GM18861 (cell line): ENCODE results near the gene LAMA5.

Source experiments
- ATAC-seq: cut with Tn5 transposase; IDR thresholded peaks from one replicate; pipeline ENCODE4 v1.9.1; 2021; ENCODE audit not compliant: unreplicated experiment

LAMA5 gene

DNA sequence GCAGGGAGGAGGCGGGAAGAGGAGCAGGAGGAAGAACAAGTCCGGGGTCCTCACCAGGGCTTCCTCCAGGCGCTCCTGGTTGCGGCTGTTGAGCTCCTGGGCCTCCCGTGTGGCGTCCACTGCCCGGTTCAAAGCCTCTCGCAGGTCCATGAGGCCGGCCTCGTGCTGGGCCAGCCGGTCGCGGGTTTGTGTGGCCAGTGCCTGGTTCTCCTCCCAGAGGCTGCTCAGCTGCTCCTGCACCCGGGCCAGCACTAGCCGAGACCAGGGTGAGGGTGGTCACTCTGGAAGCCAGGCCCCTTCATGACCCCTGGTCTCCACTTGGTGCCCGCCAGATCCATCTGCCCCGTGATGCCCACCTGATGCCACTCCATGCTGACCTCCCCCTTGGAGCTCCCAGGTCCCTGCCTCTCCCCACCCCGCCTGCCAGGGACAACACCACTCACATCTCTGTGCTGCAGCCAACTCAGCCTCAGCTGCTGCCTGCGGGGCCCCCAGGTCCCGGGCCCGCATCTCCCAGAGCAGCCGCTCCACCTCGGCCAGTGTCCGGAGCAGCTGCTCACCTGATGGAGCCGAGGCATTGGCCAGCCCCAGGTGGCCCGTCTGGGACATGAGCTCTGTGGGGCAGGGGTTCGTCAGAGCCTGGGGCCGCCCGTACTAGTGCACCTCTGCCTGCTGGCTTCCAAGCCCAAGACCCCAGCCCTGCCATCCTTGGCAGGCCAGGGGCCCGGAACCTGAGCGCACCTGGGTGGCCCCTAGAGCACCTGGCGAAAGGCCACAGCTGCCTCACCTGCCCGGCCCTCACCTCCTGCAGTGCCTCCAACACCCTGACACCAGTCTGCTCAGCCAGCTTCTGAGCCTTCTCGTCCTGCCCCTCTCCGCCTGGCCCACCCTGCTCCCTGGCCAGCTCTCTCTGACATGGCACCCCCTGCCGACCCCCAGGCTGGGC, 48.4 kb downstream of the LAMA5 start:
- ATAC-seq, result no peak

DNA sequence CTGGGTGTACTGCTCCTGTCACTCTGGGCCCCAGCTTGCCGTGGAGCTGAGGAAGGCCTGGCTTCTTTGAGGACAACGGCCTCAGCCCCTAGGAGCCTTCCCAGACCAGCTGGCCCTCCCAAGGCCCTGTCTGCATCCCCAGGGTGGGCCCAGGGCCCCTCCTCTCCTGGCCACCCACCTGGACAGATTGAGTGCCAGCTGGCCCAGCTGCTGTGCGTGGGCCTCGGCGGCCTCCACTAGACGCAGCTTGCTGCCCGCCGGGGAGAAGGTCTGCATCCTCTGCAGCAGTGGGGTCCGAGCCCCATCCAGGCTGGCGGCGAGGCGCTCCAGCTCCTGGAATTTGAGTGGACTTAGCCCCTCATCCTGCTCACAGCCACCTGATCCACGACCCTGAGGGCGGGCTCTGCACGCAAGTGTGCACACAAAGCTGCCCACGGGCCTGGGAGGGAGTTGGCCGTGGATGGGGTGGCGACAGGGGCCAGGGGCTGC, 49.9 kb downstream of the LAMA5 start:
- ATAC-seq, result no peak

DNA sequence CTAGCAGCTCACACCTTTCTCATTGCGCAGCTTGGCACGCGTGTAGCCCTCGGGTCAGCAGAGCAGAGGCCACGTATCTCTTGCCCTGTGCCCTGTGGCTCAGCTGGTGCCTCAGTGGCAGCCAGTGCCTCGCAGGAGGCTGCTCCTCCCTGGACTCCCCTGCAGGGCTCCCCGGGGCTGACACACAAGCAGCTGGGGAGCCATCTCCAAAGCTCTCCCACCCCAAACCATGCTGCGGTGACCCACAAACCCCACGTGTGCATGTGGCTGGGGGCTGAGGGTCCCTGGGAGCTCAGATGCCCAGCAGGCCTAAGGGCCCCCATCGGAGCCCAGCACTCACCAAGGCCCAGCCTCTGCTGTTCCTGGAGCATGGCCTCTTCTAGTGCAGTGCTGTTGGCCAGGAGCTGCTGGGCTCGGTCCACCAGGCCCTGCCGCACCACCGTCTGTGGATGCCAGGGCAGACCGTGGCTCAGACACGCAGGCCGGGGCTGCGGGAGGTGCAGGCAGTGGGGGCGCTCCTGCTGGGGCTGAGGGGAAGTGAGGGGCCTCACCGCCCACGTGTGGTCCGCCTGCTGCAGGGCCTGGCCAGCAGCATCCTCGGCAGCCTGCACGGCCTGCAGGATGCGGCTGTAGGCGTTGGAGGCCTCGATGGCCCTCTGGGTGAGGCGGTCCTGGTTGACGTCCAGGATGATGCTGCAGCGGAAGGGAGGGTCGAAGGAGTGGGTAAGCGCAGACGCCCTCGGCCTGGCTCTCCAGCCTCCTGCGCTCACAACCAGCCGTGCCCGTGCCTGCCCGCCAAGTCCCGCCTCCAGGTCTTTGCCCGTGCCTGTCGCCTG, 50.6 kb downstream of the LAMA5 start:
- ATAC-seq, result no peak

DNA sequence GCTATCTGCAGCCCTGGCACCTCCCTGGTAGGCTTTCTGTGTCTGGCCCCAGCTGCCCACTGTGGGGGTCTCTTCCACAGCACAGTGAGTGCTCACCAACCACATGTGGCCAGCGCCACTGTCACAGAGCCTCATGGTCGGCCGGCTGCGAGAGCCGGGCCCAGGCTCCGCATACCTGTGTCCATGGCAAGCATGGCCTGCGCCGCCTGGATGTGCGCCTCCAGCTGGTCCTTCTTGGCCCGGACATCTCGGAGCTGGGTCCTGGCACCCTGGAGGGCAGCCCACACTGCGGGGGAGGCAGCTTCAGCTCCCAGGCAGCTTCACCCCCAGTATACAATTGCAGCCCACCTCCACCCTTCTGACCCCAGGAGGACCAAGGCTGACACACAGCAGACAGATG, 51.3 kb downstream of the LAMA5 start:
- no peak for ATAC-seq

GRCh38 chr20:62314711-62315302, 52.3 kb downstream of the LAMA5 start:
- ATAC-seq, result no peak

DNA sequence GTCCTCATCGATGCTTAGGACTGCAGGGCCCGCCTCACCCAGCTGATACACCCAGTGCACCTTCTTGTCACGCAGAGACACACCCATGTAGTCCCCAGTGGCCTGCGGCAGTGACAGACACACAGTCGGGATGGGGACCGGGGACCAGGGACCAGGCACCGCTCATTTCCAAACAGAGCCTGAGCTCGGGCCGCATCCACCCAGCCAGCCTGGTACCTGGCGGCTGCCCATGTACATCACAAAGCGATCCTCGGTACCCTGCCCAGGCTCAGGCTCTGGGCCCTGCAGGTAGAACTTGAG, 52.8 kb downstream of the LAMA5 start:
- ATAC-seq, result no peak

- ATAC-seq, result no peak
These were observed 53.4 kb downstream of the LAMA5 start for GRCh38 chr20:62313460-62314338.

GRCh38 chr20:62313021-62313420, 54.1 kb downstream of the LAMA5 start:
- no peak for ATAC-seq

DNA sequence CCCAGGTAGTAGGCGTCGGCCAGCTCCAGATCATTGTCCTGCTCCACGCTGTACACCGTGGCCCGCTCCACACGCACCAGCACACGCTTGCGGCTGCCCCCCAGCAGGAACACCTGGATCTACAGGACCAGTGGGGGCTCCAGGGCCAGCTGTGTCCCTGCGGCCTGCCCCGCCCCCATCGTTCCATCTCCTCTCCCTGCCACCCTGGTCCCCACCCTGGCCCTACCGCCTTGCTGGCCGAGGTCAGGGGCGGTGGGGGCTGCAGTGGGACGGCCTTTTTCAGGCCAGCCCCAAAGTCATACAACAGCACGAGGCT, 54.5 kb downstream of the LAMA5 start:
- no peak for ATAC-seq

GRCh38 chr20:62311832-62312661, 55.1 kb downstream of the LAMA5 start:
- no peak for ATAC-seq

DNA sequence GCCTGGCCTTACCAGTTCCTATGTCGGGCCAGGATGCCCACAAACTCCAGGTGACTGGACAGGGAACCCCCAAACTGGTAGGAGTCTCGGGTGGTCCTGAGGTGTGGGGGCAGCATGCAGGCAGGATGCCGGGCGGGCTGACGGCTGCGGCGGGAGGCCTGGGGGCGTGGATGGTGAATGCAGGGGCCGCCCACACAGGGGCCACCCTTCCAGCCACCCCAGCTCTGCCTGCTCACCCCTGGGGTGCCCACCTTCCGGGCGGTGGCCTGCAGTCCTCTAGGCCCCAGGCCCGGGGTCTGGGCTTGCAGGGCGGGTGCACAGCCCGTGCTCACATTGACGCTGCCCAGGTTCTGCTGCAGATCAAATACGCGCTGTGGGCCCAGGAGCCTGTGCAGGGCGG, 56.0 kb downstream of the LAMA5 start:
- ATAC-seq, result no peak

- no peak for ATAC-seq
These were observed 56.4 kb downstream of the LAMA5 start for GRCh38 chr20:62310757-62311121.

- no peak for ATAC-seq
These were observed 57.0 kb downstream of the LAMA5 start for GRCh38 chr20:62309947-62310756.

DNA sequence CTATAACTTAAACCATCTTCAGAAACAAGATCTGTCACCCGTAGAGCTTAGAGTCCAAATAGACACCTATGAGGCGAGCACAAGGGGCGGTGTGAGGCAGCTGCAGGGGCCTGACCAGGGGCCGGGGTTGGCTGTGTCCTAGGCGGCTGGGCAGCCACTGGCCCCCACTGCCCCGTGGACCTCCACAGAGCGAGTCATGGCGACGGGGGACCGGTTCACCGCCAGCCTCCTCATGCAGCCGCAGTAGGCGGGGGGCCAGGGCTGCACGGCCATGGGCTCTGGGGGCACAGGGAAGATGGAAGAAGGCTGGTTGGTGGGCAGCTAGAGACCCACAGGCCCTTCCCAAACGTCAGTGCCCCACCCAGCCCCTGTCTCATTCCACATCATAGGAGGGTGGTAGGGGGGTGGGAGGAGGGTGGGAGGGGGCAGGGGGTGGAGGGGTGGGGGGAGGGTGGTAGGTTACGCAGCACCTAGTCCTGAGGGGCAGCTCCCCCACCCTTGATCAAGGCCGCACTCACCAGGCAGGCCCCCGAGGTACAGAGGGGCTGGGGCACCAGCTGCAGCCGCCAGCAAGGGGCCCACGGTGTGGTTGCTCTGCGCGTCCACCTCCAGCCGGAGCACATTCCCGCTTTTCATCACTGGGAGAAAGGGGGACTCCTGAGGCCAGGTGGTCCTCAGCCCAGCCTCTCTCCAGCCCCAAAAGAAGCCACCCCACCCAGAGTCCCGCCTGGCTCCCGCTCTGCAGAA, 57.7 kb downstream of the LAMA5 start:
- ATAC-seq, result no peak

GRCh38 chr20:62308102-62308822, 58.9 kb downstream of the LAMA5 start:
- ATAC-seq, result no peak

GRCh38 chr20:62307226-62308101, 59.6 kb downstream of the LAMA5 start:
- ATAC-seq, result no peak
